GM19035 (cell line): Measurements from ENCODE around the gene TATDN3.
"Not testable (repeated sequence)": the region's sequence is repeated elsewhere in the genome, so short reads cannot be mapped to it uniquely, and the experiment has no call there.

ENCODE experiments used
- ATAC-seq: cut with Tn5 transposase; IDR thresholded peaks from one replicate; pipeline ENCODE4 v1.9.1; 2021; ENCODE audit not compliant: unreplicated experiment

The TATDN3 gene

DNA sequence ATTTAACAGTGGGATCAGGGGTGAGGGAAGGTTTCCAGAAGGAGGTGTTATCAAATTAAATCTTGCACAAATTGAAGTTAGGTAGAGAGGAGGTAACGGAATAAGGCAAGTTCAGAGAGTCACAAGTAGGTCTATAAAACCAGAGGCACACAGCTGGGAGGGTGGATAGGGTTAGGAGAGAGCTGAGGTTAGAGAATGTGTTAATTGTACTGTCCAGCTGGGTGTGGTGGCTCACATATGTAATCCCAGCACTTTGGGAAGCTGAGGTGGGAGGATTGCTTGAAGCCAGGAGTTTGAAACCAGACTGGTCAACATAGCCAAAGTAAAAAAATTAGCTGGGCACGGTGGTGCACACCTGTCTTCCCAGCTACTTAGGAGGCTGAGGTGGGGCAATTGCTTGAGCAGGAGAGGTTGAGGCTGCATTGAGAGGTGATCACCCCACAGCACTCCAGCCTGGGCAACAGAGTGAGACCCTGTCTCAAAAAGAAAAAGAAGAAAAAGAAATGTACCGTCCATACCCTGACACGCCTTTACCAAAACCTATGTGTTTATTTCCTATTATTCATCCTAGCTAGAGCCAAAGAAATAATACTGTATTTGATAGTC lies 35.6 kb downstream of the TATDN3 start:
- no peak for ATAC-seq

DNA sequence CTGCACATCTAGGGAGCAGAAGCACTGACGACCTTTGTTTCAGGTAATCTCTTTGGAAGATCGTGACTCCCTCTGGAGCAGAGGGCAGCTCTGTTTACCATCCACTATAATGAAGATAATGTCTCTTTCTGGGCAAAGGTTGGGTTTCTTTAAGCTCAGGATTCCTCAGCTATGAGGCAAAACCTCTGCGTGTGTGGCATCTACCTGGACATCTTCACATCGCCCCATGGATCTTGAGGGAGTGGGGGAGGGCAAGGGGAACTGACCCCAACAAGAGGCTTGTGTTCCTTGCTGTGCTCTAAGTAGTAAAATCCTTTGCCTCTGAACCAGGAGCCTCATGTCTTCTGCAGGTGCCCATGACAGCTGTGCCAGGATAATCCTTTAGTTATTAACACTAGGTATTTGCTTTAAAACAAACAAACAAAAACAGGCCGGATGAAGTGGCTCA lies 36.2 kb downstream of the TATDN3 start:
- no peak for ATAC-seq

DNA sequence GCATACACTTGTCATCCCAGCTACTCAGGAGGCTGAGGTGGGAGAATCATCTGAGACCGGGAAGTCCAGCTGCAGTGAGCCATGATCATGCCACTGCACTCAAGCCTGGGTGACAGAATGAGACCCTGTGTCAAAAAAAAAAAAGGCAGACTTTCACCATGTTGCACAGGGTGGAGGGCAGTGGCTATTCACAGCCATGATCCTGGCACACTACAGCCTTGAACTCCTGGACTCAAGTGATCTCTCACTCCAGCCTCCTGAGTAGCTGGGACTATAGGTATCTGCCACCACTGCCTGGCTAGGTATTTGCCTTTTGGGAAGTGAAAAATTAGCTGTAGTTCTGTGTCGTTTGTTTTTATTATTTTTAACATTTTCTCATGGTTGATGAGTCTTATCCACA lies 36.7 kb downstream of the TATDN3 start:
- ATAC-seq = no peak

DNA sequence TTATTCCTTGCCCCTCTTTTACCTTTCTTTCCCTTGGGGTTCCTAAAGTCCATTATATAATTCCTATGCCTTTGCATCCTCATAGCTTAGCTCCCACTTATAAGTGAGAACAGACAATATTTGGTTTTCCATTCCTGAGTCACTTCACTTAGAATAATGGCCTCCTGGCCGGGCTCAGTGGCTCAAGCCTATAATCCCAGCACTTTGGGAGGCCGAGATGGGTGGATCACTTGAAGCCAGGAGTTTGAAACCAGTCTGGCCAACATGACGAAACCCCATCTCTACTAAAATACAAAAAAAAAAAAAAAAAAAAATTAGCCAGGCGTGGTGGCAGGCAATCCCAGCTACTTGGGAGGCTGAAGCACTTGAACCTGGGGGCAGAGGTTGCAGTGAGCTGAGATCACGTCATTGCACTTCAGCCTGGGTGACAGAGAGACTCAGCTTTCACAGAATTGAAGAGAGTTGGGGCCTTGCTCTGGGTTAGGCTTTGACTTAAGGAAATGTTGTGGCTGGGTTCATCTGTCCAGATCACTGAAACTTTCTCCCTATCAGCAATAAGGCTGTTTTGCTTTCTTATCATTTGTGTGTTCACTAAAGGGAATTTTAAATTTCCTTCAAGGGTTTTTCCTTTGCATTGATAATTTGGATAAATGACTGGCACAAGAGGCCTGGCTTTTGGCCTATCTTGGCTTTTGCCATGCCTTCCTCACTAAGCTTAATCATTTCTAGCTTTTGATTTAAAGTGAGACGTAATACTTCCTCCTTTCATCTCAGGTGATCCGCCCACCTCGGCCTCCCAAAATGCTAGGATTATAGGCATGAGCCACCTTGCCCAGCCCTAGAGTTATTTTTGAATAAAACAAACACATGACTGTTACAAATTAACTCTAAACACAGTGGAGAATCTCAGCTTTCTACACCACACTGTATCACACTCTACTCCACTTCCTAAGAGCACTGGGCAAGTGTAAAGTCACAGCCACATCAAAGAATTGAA lies 41.8 kb downstream of the TATDN3 start:
- ATAC-seq = not testable (repeated sequence)

DNA sequence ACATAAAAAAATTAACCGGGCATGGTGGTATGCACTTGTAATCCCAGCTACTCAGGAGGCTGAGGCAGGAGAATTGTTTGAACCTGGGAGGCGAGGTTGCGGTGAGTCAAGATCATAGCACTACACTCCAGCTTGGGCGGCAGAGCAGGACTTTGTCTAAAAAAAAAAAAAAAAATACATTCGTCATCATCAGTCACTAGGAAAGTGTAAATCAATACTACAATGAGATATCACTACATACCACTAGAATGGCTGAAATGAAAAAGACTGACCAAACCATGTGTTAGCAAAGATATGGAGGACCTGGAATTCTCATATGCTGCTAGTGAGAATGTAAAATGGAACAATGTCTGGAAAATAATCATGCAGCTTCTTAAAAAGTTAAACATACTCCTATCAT lies 46.5 kb downstream of the TATDN3 start:
- ATAC-seq = no peak

DNA sequence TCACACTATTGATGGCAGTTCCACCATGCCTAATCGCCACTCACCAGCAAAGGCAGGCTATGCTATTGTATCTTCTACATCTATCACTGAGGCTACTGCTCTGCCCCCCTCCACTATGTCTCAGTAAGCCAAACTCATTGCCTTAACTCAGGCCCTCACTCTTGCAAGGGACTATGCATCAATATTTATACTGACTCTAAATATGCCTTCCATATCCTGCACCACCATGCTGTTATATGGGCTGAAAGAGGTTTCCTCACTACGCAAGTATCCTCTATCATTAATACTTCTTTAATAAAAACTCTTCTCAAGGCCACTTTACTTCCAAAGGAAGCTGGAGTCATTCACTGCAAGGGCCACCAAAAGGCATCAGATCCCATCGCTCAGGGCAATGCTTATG lies 52.8 kb downstream of the TATDN3 start:
- not testable (repeated sequence) for ATAC-seq

DNA sequence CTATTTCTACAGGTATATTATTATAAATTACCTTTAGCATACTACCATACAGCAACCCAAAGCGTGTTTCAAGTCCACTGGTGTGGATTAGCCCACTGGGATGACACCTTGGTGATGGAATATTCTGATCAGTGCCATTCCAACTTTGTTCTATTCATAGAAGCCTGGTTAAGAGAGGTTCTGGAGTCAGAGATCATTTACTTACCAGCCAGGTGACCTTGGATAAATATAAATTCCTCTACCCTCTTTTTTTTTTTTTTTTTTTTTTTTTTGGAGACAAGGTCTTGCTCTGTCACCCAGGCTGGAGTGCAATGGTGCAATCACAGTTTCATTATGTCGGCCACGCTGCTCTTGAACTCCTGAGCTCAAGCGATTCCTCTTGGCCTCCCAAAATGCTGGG lies 55.9 kb downstream of the TATDN3 start, which contains the start of gene SPATA45:
SPATA45 (minus strand) TSS at position 101 of the 400 bp plus-strand sequence. CDS start 11,500 bp downstream, outside the sequence.
- no peak for ATAC-seq

DNA sequence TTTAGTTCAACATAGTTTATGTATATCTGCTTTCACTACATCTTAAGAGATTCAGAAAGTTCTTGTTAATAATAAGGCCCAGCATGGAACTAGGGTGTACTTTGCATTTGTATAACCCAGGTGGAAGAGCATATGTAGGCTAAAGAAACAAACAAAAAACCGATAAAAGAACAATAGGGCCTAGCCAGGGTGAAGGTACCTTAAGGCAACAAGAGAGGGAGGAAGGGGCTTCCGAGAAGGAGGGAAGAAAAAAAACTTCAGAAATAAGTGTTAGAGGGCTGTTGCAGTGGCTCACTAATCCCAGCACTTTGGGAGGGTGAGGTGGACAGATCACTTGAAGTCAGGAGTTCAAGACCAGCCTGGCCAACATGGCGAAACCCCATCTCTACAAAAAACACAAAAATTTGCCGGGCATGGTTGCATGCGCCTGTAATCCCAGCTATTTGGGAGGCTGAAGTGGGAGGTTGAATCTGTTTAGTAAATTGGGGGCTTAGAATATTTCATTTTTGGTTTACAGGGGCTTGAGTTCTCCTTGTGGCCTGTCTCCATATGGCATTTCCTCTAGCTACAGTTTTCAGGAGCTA lies 60.5 kb downstream of the TATDN3 start:
- no peak for ATAC-seq

DNA sequence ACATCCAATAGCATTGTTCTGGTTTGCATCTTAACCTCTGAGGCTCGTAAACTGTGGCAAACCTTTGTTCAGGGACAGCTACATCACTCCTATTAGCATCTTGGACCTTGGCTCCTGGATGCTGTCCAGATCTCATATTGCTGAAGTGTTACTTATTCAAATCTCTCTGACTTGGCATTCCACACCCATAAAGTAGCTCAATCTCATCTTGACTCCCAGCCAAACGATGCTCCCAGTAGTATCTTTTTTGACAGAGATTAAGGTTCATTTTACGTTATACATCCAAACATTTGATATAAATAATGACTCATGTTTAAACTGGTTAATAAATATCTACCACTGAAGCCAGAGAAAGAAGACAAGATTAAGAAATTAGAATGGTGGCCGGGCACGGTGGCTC lies 62.0 kb downstream of the TATDN3 start:
- no peak for ATAC-seq

DNA sequence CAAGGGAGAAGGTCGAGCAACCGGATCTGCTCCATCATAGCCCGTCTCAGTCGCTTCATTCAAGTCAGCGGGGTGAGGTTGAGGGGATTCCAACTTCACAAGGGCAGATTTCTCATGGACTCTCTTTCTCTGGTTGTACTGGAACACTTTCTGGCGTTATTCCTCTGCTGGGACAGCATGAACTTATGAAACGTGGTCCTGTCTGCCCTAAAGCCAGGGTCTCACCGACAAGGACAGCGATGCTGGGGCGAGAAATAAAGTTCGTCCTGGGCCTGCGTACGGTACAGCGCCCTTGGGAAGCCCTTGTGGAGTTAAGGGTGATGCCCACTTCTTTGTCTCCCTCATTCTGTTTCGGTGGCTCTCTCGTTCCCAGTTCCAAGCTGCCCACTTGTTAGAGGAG lies 65.1 kb downstream of the TATDN3 start:
- no peak for ATAC-seq

DNA sequence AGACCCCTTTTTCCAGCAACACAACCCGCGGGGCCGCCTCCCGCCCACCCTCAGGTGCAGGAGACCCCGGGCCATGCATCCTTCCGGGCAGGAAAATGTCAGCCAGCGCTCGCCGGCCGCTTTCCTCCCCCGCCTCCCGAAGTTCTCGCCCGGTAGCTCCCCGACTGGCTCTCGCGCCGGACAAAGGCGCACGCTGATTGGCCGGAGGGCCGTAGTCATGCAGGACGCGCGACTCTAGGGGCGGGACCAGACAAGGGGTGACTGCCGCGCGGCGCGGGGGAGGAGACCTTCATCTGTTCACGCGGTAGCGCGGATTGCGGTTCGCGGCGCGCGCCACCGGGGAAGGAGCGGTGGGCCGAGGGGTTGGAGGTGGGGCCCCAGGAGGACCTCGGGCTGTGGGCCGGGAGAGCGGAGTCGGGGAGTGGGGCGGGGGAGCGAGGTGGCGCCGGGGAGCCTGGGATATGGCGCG lies 66.3 kb downstream of the TATDN3 start, which contains the start of gene FLVCR1:
FLVCR1 (plus strand) TSS at position 284 of the 469 bp plus-strand sequence; CDS start at position 462, 178 bp downstream.
- peak; percentile 95 for ATAC-seq

DNA sequence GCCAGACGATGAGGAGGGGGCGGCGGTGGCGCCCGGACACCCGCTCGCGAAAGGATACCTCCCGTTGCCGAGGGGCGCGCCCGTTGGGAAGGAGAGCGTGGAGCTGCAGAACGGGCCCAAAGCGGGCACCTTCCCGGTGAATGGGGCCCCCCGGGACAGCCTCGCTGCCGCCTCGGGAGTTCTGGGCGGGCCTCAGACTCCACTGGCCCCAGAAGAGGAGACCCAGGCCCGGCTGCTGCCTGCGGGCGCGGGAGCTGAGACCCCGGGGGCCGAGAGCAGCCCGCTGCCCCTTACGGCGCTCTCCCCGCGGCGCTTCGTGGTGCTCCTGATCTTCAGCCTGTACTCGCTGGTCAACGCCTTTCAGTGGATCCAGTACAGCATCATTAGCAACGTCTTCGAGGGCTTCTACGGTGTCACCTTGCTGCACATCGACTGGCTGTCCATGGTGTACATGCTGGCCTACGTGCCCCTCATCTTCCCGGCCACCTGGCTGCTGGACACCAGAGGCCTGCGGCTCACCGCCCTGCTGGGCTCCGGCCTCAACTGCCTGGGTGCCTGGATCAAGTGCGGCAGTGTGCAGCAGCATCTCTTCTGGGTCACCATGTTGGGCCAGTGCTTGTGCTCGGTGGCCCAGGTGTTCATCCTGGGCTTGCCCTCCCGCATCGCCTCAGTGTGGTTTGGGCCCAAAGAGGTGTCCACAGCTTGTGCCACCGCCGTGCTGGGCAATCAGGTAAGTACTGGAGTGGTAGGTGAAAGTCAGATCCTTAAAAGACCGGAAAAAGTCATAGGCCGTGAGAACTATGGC lies 67.0 kb downstream of the TATDN3 start:
- peak; percentile 25 for ATAC-seq

DNA sequence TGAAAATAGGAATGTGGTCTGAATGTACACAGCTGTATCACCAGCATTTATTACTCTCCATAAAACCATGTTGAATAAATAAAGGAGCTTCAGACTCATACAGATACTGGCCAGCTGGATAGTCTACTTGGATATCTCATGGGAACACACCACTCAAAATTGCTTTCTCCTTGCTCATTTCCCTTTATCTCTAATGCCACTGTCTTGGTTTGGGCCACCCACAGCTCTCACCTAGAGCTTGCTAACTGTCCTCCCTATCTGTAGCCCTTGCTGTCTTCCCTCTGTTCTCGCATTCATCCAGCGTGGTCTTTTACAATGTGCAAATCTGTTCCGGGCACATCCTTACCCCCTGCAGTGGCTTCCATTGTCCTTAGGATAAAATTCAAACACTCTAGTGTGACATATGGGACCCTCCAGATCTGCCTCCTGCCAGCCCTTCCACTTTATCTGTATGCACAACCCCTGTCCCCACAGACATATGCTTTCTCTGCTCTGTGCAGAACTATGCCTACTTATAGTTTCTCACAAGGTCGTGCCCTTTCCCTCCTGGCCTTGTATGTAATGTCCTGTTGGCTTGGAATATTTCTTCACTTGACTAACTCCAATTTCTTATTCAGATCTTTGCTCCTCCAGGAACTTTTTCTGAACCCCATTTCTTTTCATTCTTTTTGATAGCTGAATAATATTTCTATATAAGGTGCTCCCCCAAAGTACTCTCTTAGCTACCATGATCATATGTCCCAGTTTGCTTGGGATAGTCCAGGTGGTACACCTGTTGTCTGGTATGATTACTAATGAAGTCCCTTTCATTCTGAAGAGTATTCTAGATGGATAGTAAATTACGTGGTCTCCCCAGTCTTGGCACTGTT lies 69.3 kb downstream of the TATDN3 start:
- ATAC-seq = no peak

DNA sequence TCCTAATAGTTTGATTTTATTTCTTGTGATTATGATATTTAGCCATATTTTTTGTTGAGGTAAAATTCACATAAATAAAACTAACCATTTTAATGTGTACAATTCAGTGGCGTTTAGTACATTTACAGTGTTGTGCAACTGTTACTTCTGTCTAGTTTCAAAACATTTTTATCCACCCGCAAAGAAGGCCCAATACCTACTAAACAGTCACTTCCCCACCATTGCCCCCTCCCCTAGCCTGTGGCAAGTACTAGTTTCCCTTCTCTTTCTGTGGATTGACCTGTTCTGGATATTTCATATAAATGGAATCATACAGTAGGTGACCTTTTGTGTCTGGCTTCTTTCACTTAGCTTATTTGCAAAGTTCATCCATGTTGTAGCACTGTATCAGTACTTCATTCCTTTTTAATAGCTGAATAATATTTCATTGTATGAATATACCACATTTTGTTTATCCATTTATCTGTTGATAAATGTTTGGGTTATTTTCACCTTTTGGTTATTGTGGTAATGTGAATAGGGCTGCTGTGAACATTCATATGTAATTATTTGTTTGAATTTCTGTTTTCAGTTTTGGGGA lies 70.5 kb downstream of the TATDN3 start:
- ATAC-seq = no peak

DNA sequence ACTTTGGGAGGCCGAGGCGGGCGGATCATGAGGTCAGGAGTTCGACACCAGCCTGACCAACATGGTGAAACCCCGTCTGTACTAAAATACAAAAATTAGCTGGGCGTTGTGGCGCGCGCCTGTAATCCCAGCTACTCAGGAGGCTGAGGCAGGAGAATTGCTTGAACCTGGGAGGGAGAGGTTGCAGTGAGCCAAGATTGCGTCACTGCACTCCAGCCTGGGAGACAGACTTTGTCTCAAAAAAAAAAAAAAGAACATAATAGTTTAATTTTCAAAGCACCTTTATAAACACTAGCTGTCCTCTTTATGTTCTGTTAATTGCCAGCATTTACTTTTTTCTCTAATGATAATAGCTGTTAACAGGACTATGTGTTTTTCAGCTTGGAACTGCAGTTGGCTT lies 71.7 kb downstream of the TATDN3 start:
- not testable (repeated sequence) for ATAC-seq

DNA sequence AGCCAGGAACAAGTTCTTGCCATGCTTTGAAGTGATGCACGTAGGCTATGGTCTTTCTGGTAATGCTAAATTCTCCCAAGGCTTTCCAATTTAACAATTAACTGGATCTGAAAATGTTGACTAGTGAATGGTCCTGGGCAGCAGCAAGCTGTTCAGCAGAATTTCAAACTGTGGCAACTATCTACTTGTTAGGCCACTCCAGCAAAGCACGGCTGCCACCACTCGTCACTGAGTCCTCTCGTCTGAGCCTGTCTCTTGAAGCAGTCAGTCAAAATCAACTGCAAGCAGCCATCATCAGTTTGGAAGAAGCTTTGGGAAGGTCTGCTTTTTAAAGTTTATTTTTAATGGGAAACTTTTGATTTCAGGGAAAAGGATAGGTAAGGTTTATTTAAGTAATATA lies 72.5 kb downstream of the TATDN3 start:
- no peak for ATAC-seq
